T-helper 17 cell (primary cell): Measurements from ENCODE around the gene UBA1. TPM values are rescaled to one million over a fixed set of nuclear protein-coding genes. Genes with fewer than 3 reads are reported as not detected.

ENCODE experiments used
- ATAC-seq: fragments of 150-1000 bp; cut with Tn5 transposase; 2 replicates; pipeline ENCODE4 v1.10.0; 2021; ENCODE audit warnings: mild to moderate bottlenecking, moderate library complexity
- DNase-seq, 3 donors: peaks; one replicate each; pipeline versions ENCODE4 v3.0.0 to v3.0.0-alpha.2; 2020 to 2021
- H3K9me3 ChIP-seq: one replicate; pipeline ENCODE4 v1.7.0; 2013; ENCODE audit warnings: low read length, mild to moderate bottlenecking; ENCODE audit not compliant: control insufficient read depth, poor library complexity, severe bottlenecking
- H3K27ac Mint-ChIP-seq: one replicate; pipeline ENCODE4 v1.8.0; 2022; ENCODE audit warnings: mild to moderate bottlenecking, moderate library complexity, mixed read lengths
- H3K27me3 Mint-ChIP-seq: one replicate; pipeline ENCODE4 v1.8.0; 2022; ENCODE audit warnings: mixed read lengths
- H3K36me3 Mint-ChIP-seq: one replicate; pipeline ENCODE4 v1.8.0; 2022; ENCODE audit warnings: low read depth, mixed read lengths
- H3K4me1 Mint-ChIP-seq: one replicate; pipeline ENCODE4 v1.8.0; 2022; ENCODE audit warnings: mild to moderate bottlenecking, mixed read lengths
- H3K4me3 Mint-ChIP-seq: one replicate; pipeline ENCODE4 v1.8.0; 2022; ENCODE audit warnings: mild to moderate bottlenecking, moderate library complexity, mixed read lengths
- total RNA-seq, 4 donors: library from RNA in 2 of 4; stranded (reverse) in 2 of 4; gene quantifications; one replicate each; pipeline ENCODE4 v1.2.3 and lab custom pipeline; 2022 to 2026

UBA1 gene
- total RNA-seq, 2 donors from 2014 or later = 109 to 112 TPM

DNA sequence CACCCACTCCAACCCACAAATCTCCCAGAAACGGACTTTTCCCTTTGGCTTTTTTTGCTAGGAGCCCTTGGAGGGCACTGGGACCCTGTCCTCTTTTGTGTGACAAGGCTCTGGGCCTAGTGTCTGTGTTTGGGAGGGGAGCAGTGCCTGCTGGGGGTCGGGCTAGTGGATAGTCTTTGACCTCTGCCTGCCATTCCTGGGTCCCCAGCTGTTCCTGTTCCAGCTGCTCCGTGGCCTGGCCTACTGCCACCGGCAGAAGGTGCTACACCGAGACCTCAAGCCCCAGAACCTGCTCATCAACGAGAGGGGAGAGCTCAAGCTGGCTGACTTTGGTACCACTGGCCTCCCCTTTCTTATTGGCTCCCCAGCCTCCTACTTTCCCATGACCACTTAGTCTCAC, 32.4 kb downstream of the UBA1 start:
- Mint-ChIP-seq H3K4me1 (peaks cover 6% of the 10 kb centered on the region), H3K27me3 (no peaks in the 10 kb centered on the region), H3K36me3 (peaks cover 2% of the 10 kb centered on the region), H3K27ac (peak overlapping the region; percentile 27), H3K4me3 (peak overlapping the region; percentile 59)
- DNase-seq (no peak), ATAC-seq (no peak)
- no peaks in the 10 kb centered on the region for H3K9me3 ChIP-seq

GRCh38 chrX:47226531-47227333, 33.1 kb downstream of the UBA1 start:
- Mint-ChIP-seq H3K27ac (peak overlapping the region; percentile 27), H3K36me3 (peaks cover 2% of the 10 kb centered on the region)

DNA sequence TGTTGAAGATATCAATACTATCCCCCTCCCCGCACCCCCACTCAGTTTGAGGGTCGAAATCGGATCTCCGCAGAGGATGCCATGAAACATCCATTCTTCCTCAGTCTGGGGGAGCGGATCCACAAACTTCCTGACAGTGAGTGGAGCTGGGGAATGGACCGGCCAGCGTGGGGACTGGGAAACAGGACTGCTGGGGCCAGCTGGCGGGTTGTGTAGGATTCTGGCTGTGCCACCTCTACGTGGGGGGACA, 33.6 kb downstream of the UBA1 start:
- no peak for ATAC-seq
- Mint-ChIP-seq H3K27me3 (no peaks in the 10 kb centered on the region), H3K4me3 (no peak overlapping the region), H3K36me3 (peaks cover 2% of the 10 kb centered on the region), H3K27ac (no peak overlapping the region), H3K4me1 (peaks cover 3% of the 10 kb centered on the region)
- DNase-seq = no peak
- H3K9me3 ChIP-seq = no peaks in the 10 kb centered on the region

More at GRCh38 chrX:47226531-47227333, 33.1 kb downstream of the UBA1 start:
- ATAC-seq (no peak), DNase-seq (no peak)
- no peaks in the 10 kb centered on the region for H3K27me3 Mint-ChIP-seq
- H3K4me1 Mint-ChIP-seq = peaks cover 6% of the 10 kb centered on the region
- H3K9me3 ChIP-seq = no peaks in the 10 kb centered on the region
- H3K4me3 Mint-ChIP-seq = peak overlapping the region; percentile 59

GRCh38 chrX:47228550-47229270, 35.1 kb downstream of the UBA1 start:
- no peaks in the 10 kb centered on the region for H3K9me3 ChIP-seq
- H3K27me3 Mint-ChIP-seq = no peaks in the 10 kb centered on the region
- no peak for ATAC-seq
- no peak for DNase-seq
- peaks cover 3% of the 10 kb centered on the region for H3K4me1 Mint-ChIP-seq
- peak overlapping the region; percentile 53 for H3K27ac Mint-ChIP-seq
- H3K4me3 Mint-ChIP-seq = no peak overlapping the region
- H3K36me3 Mint-ChIP-seq = peaks cover 2% of the 10 kb centered on the region

DNA sequence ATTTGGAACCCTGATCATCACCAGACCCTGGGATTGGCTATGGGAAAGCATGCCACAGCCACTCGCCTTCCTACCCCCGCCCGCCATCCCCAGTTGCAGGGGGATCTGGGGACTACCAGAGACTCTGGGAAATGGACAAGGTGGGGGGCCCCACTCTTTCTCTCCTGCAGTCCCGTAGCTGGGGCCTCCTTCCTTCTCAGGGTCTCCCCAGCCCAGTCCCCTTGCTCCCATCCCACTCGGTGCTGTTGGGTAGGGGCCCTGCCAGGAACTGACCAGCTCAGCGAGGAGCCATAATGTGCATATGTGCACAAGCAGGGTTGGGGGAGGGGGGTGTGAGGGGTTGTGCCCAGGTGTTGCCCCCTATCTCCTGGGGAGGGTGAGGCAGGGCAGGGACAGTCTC, 35.8 kb downstream of the UBA1 start:
- Mint-ChIP-seq H3K4me1 (peaks cover 3% of the 10 kb centered on the region), H3K27ac (no peak overlapping the region), H3K4me3 (no peak overlapping the region), H3K36me3 (peaks cover 2% of the 10 kb centered on the region), H3K27me3 (no peaks in the 10 kb centered on the region)
- no peak for ATAC-seq
- DNase-seq = no peak
- H3K9me3 ChIP-seq = no peaks in the 10 kb centered on the region

- Mint-ChIP-seq H3K36me3 (peaks cover 2% of the 10 kb centered on the region), H3K27ac (peak overlapping the region; percentile 27), H3K27me3 (no peaks in the 10 kb centered on the region), H3K4me3 (peak overlapping the region; percentile 66), H3K4me1 (peaks cover 6% of the 10 kb centered on the region)
- H3K9me3 ChIP-seq = no peaks in the 10 kb centered on the region
- DNase-seq (no peak), ATAC-seq (no peak)
Observed at GRCh38 chrX:47230136-47230868, 36.7 kb downstream of the UBA1 start.

DNA sequence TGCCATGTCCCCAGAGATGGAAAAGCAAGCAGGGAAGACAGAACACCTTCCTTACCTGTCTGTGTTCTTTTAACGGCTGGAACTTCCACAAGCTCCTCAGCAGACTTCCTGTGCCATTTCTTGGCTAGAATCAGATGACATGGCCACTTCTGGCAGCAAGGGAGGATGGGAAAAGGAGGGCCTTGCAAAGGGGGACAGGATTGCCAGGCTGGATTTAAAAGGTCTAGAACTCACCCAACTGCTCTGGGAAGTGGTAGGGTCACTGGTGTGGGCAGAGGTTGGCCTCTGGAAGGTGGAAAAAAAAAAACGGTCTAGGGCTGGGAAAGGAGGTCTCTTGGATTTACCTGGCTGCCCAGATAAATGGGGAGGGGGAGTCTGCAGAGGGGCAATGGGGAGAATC, 37.5 kb downstream of the UBA1 start:
- H3K27ac Mint-ChIP-seq = peak overlapping the region; percentile 27
- H3K4me3 Mint-ChIP-seq = peak overlapping the region; percentile 12
- H3K36me3 Mint-ChIP-seq = peaks cover 2% of the 10 kb centered on the region
- no peaks in the 10 kb centered on the region for H3K9me3 ChIP-seq
- no peaks in the 10 kb centered on the region for H3K27me3 Mint-ChIP-seq
- DNase-seq (no peak), ATAC-seq (no peak)
- H3K4me1 Mint-ChIP-seq = peaks cover 12% of the 10 kb centered on the region

GRCh38 chrX:47232197-47232802, 38.7 kb downstream of the UBA1 start:
- Mint-ChIP-seq H3K27me3 (no peaks in the 10 kb centered on the region), H3K27ac (peak overlapping the region; percentile 97), H3K36me3 (peaks cover 2% of the 10 kb centered on the region), H3K4me1 (peaks cover 12% of the 10 kb centered on the region), H3K4me3 (peak overlapping the region; percentile 93)
- DNase-seq = no peak
- ATAC-seq = no peak
- H3K9me3 ChIP-seq = no peaks in the 10 kb centered on the region

DNA sequence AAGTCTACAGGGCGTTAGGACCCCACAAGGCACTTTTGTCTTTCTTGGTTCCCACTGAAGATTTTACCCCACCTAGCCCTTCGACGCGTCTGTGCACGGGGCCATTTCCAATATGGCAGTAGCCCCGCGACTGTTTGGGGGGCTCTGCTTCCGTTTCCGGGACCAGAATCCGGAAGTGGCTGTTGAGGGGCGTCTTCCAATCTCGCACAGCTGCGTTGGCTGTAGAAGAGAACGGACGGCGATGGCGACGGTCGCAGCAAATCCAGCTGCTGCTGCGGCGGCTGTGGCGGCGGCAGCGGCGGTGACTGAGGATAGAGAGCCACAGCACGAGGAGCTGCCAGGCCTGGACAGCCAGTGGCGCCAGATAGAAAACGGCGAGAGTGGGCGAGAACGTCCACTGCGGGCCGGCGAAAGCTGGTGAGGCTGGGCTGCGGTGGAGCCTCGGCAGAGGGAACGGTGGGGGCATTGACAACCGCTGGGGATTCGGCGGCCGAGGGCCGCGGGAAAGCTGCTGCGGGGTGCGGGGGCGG, 39.2 kb downstream of the UBA1 start, which contains the start of gene USP11:
Gene USP11 (plus strand): TSS at position 207 of the 530 bp plus-strand sequence. CDS start 35 bp downstream, at position 242.
- Mint-ChIP-seq H3K27me3 (no peaks in the 10 kb centered on the region), H3K4me1 (peaks cover 12% of the 10 kb centered on the region), H3K36me3 (peaks cover 2% of the 10 kb centered on the region), H3K4me3 (peak within 1 kb of the TSS; percentile 93), H3K27ac (peak within 1 kb of the TSS; percentile 97)
- no peaks in the 10 kb centered on the region for H3K9me3 ChIP-seq
- ATAC-seq (peak; percentile 0), DNase-seq (peak in 2 of 3 donors; percentile 16 to 21)

DNA sequence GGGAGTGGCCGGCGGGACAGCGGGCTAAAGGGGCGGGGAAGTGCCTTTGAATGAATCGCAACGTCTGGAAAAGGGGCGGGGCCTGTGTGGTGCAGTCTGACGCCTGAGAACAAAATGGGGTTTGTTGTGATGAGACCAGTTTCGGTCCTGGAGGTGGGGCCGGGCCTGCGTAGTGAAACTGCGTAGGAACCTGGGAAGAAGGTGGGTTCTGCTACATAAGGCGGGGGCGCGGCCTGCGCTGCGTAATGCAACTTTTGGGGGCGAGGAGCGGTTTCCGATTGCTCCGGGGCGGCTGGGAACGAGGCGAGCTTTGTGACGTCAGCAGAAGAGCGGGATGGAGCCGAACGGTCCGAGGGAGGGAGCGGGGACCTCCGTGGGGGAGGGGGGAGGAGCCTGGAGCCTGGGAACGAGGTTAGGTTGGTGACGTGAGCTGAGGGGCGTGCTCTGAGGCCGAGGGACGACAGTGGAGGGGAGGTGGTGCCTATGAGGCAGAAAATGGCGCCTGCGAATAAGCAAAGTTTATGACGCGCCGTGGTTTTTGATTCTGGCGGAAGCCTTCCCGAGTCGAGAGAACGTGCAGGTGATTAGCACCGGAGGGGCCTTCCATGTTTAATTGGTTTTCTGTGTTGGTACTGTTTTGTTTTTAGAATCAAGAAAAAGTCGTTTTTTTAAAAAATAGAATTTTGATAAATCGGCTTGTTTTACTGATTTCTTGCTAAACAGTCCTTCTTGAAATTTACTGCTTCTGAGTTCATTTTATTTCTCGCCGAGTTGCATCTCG, 39.9 kb downstream of the UBA1 start:
- H3K4me3 Mint-ChIP-seq = peak overlapping the region; percentile 93
- no peaks in the 10 kb centered on the region for H3K27me3 Mint-ChIP-seq
- peaks cover 2% of the 10 kb centered on the region for H3K36me3 Mint-ChIP-seq
- peak overlapping the region; percentile 97 for H3K27ac Mint-ChIP-seq
- H3K4me1 Mint-ChIP-seq = peaks cover 12% of the 10 kb centered on the region
- no peaks in the 10 kb centered on the region for H3K9me3 ChIP-seq
- peak; percentile 81 to 91 (median 84) for DNase-seq
- peak; percentile 88 for ATAC-seq

- peak overlapping the region; percentile 97 for H3K27ac Mint-ChIP-seq
- peaks cover 9% of the 10 kb centered on the region for H3K4me1 Mint-ChIP-seq
- H3K4me3 Mint-ChIP-seq = no peak overlapping the region
- no peak for ATAC-seq
- no peaks in the 10 kb centered on the region for H3K9me3 ChIP-seq
- no peaks in the 10 kb centered on the region for H3K36me3 Mint-ChIP-seq
- no peaks in the 10 kb centered on the region for H3K27me3 Mint-ChIP-seq
- no peak for DNase-seq
Observed at GRCh38 chrX:47234583-47234982, 41.0 kb downstream of the UBA1 start.

GRCh38 chrX:47235691-47236103, 42.1 kb downstream of the UBA1 start:
- Mint-ChIP-seq H3K4me3 (peak overlapping the region; percentile 34), H3K4me1 (peaks cover 9% of the 10 kb centered on the region), H3K27ac (peak overlapping the region; percentile 84), H3K27me3 (no peaks in the 10 kb centered on the region), H3K36me3 (no peaks in the 10 kb centered on the region)
- H3K9me3 ChIP-seq = no peaks in the 10 kb centered on the region
- ATAC-seq (no peak), DNase-seq (no peak)
